Measurements from ENCODE around the gene PPP2R5D.

DNA sequence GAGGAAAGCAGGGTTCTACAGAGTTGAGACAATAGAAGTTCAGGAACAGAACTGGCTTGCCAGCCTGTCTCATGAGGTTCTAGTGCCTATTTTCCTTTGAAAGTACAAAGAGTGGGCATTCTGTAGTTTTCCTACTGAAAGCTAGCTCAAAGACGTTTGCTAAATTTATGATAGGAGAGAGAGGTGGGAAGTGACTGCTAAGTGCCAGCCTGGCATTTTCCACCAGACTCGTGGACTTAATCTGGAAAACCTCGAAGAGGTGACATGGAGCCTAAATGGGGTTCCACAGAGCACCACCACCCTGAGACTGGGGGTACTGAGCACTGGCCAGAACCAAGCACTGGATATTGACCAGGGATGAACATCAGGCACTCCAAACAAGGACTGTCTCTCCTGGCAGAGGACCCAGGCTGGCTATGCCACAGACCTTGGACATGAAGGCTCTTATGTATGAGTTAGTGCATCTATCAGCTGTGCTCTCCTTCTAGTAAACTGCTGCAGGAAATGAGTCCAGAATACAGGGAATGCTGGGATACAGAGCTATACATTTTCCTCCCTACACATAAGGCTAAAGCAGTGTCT is 12.5 kb upstream of the PPP2R5D start:
- TF ChIP-seq, protein P1, sequence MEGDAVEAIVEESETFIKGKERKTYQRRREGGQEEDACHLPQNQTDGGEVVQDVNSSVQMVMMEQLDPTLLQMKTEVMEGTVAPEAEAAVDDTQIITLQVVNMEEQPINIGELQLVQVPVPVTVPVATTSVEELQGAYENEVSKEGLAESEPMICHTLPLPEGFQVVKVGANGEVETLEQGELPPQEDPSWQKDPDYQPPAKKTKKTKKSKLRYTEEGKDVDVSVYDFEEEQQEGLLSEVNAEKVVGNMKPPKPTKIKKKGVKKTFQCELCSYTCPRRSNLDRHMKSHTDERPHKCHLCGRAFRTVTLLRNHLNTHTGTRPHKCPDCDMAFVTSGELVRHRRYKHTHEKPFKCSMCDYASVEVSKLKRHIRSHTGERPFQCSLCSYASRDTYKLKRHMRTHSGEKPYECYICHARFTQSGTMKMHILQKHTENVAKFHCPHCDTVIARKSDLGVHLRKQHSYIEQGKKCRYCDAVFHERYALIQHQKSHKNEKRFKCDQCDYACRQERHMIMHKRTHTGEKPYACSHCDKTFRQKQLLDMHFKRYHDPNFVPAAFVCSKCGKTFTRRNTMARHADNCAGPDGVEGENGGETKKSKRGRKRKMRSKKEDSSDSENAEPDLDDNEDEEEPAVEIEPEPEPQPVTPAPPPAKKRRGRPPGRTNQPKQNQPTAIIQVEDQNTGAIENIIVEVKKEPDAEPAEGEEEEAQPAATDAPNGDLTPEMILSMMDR (IDR thresholded peaks at IDR 0.05; ENCODE audit: low read length), result no peak
- TF ChIP-seq EZH2 (IDR thresholded peaks at IDR 0.05; ENCODE audit: borderline replicate concordance, low read length), result no peak

Measured in OCI-LY1 (cell line).